ENCODE measurements around the gene SPATA24.

DNA sequence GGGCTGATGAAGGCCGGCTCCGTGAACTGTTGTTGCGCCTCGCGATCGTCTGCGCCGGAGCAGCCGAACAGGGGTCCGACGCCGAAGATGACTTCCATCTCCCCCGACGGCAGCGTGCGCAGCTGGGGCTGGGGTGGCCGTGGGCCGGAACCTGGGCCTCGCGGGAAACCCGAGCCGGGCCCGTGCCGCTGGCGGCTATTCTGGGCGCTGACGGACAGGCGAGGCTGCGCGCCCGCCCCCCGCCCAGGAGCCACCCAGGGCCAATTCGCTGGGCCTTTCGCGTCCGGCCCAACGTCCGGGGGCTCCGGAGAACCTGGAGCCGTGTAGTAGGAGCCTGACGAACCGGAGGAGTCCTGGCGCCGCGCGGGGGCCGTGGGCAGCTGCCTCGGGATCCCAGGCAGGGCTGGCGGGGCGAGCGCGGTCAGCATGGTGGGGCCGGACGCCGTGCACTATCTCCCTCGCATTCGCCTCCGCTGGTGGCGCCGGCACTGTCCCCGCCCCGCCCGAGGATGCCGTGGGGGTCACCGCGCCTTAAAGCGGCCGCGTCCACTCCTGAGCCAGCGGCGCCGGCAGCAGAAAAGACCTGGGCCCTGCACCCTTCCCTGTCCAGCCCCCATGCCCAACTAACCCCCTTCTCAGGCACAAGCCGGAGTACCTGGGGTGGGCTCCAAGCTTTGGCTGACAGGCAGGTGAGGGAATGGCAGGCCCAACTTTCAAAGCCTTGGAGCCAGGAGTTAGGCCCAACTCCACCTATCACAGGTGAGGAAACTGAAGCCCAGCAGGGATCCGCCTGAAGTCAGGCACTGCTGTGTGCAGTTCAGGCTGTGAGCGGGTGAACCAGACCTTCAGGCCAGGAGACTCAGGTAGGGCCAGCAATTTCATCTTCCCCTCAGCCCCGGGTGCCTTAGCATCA, 9.0 kb downstream of the SPATA24 start, which contains the start of gene PROB1:
- TF ChIP-seq TAF1 (IDR thresholded peaks at IDR 0.05; ENCODE audit: low read depth): no peak
- no peak for TF ChIP-seq CEBPB (IDR thresholded peaks at IDR 0.05)
- no peak for TF ChIP-seq EP300 (IDR thresholded peaks at IDR 0.05; ENCODE audit: borderline replicate concordance)
- TF ChIP-seq CREB1 (IDR thresholded peaks at IDR 0.05; ENCODE audit: low read depth): no peak
- TF ChIP-seq EGR1 (IDR thresholded peaks at IDR 0.05): no peak
- TF ChIP-seq NFIC (IDR thresholded peaks at IDR 0.05): no peak
- no peak for TF ChIP-seq YY1 (IDR thresholded peaks at IDR 0.05; ENCODE audit: low read depth)
- TF ChIP-seq, protein P1, sequence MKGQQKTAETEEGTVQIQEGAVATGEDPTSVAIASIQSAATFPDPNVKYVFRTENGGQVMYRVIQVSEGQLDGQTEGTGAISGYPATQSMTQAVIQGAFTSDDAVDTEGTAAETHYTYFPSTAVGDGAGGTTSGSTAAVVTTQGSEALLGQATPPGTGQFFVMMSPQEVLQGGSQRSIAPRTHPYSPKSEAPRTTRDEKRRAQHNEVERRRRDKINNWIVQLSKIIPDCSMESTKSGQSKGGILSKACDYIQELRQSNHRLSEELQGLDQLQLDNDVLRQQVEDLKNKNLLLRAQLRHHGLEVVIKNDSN (IDR thresholded peaks at IDR 0.05): no peak
- TF ChIP-seq RAD21 (IDR thresholded peaks at IDR 0.05; ENCODE audit: low read depth): no peak
- TF ChIP-seq FOXM1 (IDR thresholded peaks at IDR 0.05; ENCODE audit: borderline replicate concordance, low read depth): no peak
- TF ChIP-seq REST (IDR thresholded peaks at IDR 0.05; ENCODE audit: low read depth): no peak
- TF ChIP-seq, protein P2, sequence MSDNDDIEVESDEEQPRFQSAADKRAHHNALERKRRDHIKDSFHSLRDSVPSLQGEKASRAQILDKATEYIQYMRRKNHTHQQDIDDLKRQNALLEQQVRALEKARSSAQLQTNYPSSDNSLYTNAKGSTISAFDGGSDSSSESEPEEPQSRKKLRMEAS (IDR thresholded peaks at IDR 0.05): no peak
- no peak for TF ChIP-seq TCF12 (IDR thresholded peaks at IDR 0.05; ENCODE audit: low read depth)

All from Ishikawa (cell line).